ENCODE results near the gene ACOX3. TPM values are rescaled to one million over a fixed set of nuclear protein-coding genes. Genes with fewer than 3 reads are reported as not detected.

ACOX3 gene
- total RNA-seq, 2 experiments from 2014 or later = 13.2 to 13.6 TPM

GRCh38 chr4:8319061-8319460, 121.5 kb downstream of the ACOX3 start:
- no peaks in the 10 kb centered on the region for H3K27me3 Mint-ChIP-seq (ENCODE audit: low read depth)
- no peak overlapping the region for H3K4me3 Mint-ChIP-seq
- H3K27ac Mint-ChIP-seq = no peak overlapping the region
- DNase-seq = no peak
- H3K4me1 Mint-ChIP-seq (ENCODE audit: low read depth) = no peaks in the 10 kb centered on the region
- CTCF ChIA-PET = no interaction called here
- no peaks in the 10 kb centered on the region for H3K36me3 Mint-ChIP-seq (ENCODE audit: low read depth)
- ATAC-seq = no peak
- POLR2A ChIA-PET = no interaction called here
- no peaks in the 10 kb centered on the region for H3K9me3 Mint-ChIP-seq (ENCODE audit: insufficient read depth)

GRCh38 chr4:8318509-8318908, 122.0 kb downstream of the ACOX3 start:
- POLR2A ChIA-PET = no interaction called here
- no peaks in the 10 kb centered on the region for H3K4me1 Mint-ChIP-seq (ENCODE audit: low read depth)
- H3K9me3 Mint-ChIP-seq (ENCODE audit: insufficient read depth) = no peaks in the 10 kb centered on the region
- no peak overlapping the region for H3K4me3 Mint-ChIP-seq
- H3K27me3 Mint-ChIP-seq (ENCODE audit: low read depth) = peaks cover 2% of the 10 kb centered on the region
- ATAC-seq = no peak
- DNase-seq = no peak
- H3K36me3 Mint-ChIP-seq (ENCODE audit: low read depth) = no peaks in the 10 kb centered on the region
- H3K27ac Mint-ChIP-seq = no peak overlapping the region
- CTCF ChIA-PET = no interaction called here

DNA sequence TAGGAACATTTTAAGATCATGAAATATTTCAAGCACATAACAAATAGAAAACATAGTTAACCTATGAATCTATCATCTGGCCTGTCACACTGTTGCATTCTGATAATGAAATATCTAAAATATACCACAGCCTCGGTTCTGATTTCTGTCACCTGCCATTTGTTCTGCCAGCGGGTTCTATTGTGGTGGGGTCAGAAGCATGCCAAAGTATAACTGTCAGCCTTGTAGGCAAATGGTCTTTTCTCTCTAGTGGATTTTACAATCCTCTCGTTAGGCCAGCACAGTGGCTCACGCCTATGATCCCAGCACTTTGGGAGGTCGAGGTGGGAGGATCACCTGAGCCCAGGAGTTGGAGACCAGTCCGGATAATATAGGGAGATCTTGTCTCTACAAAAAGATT, 123.0 kb downstream of the ACOX3 start:
- Mint-ChIP-seq H3K4me1 (ENCODE audit: low read depth) (no peaks in the 10 kb centered on the region), H3K36me3 (ENCODE audit: low read depth) (no peaks in the 10 kb centered on the region)

GRCh38 chr4:8316911-8317351, 123.6 kb downstream of the ACOX3 start:
- CTCF ChIA-PET = no interaction called here
- no peak overlapping the region for H3K27ac Mint-ChIP-seq
- no peak overlapping the region for H3K4me3 Mint-ChIP-seq
- ATAC-seq (no peak), DNase-seq (no peak)
- H3K27me3 Mint-ChIP-seq (ENCODE audit: low read depth) = peaks cover 2% of the 10 kb centered on the region
- H3K9me3 Mint-ChIP-seq (ENCODE audit: insufficient read depth) = no peaks in the 10 kb centered on the region
- no peaks in the 10 kb centered on the region for H3K4me1 Mint-ChIP-seq (ENCODE audit: low read depth)
- POLR2A ChIA-PET = no interaction called here
- no peaks in the 10 kb centered on the region for H3K36me3 Mint-ChIP-seq (ENCODE audit: low read depth)

More for the DNA sequence above, 123.0 kb downstream of the ACOX3 start:
- ATAC-seq = no peak
- ChIA-PET CTCF (no interaction called here), POLR2A (no interaction called here)
- Mint-ChIP-seq H3K27ac (no peak overlapping the region), H3K27me3 (ENCODE audit: low read depth) (peaks cover 2% of the 10 kb centered on the region), H3K4me3 (no peak overlapping the region), H3K9me3 (ENCODE audit: insufficient read depth) (no peaks in the 10 kb centered on the region)
- no peak for DNase-seq

Other genes starting within 250 kb of the ACOX3 start
- 1 to 10 TPM; 6.3 to 7.3 TPM for gene SH3TC1, start 241.4 kb downstream of the ACOX3 start, total RNA-seq
- not detected for gene HTRA3, start 171.0 kb downstream of the ACOX3 start, total RNA-seq
- 10 to 100 TPM; 18.5 to 22.2 TPM for gene TRMT44, start 54 bp upstream of the ACOX3 start, total RNA-seq
- gene GPR78, start 139.7 kb upstream of the ACOX3 start, total RNA-seq = not detected
- gene CPZ, start 152.0 kb upstream of the ACOX3 start, total RNA-seq = under 1 TPM; 0.21 to 0.23 TPM

Measured in activated CD8-positive, alpha-beta T cell treated with anti-CD3 and anti-CD28 coated beads, Interleukin-2, amount 10 ng/mL, durations not matched to agents 7 days and 5 days (primary cell).